ENCODE results near the gene PET100. TPM values are rescaled to one million over a fixed set of nuclear protein-coding genes. Genes with fewer than 3 reads are reported as not detected.

PET100 gene
- total RNA-seq, 1 donor from 2014 or later: 184 TPM

- H3K27ac Mint-ChIP-seq: no peak overlapping the region
- no peaks in the 10 kb centered on the region for H3K4me1 Mint-ChIP-seq (ENCODE audit: low read depth)
- no peaks in the 10 kb centered on the region for H3K36me3 Mint-ChIP-seq (ENCODE audit: insufficient read depth)
- TF ChIP-seq, protein P1, sequence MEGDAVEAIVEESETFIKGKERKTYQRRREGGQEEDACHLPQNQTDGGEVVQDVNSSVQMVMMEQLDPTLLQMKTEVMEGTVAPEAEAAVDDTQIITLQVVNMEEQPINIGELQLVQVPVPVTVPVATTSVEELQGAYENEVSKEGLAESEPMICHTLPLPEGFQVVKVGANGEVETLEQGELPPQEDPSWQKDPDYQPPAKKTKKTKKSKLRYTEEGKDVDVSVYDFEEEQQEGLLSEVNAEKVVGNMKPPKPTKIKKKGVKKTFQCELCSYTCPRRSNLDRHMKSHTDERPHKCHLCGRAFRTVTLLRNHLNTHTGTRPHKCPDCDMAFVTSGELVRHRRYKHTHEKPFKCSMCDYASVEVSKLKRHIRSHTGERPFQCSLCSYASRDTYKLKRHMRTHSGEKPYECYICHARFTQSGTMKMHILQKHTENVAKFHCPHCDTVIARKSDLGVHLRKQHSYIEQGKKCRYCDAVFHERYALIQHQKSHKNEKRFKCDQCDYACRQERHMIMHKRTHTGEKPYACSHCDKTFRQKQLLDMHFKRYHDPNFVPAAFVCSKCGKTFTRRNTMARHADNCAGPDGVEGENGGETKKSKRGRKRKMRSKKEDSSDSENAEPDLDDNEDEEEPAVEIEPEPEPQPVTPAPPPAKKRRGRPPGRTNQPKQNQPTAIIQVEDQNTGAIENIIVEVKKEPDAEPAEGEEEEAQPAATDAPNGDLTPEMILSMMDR (IDR thresholded peaks at IDR 0.05; ENCODE audit: unreplicated experiment): no peak
- DNase-seq (ENCODE audit: low spot score, unreplicated experiment): no peak
- H3K27me3 Mint-ChIP-seq: peaks cover 74% of the 10 kb centered on the region
- no peak overlapping the region for H3K4me3 Mint-ChIP-seq (ENCODE audit: low read depth)
- H3K9me3 Mint-ChIP-seq (ENCODE audit: low read depth): no peaks in the 10 kb centered on the region
Measured at GRCh38 chr19:7674010-7675005, 44.7 kb downstream of the PET100 start.

GRCh38 chr19:7676376-7676775, 46.8 kb downstream of the PET100 start:
- Mint-ChIP-seq H3K4me1 (ENCODE audit: low read depth) (no peaks in the 10 kb centered on the region), H3K27me3 (peaks cover 62% of the 10 kb centered on the region), H3K36me3 (ENCODE audit: insufficient read depth) (no peaks in the 10 kb centered on the region), H3K4me3 (ENCODE audit: low read depth) (no peak overlapping the region), H3K9me3 (ENCODE audit: low read depth) (no peaks in the 10 kb centered on the region), H3K27ac (no peak overlapping the region)
- TF ChIP-seq, protein P1 (IDR thresholded peaks at IDR 0.05; ENCODE audit: unreplicated experiment): no peak
- DNase-seq (ENCODE audit: low spot score, unreplicated experiment): no peak

DNA sequence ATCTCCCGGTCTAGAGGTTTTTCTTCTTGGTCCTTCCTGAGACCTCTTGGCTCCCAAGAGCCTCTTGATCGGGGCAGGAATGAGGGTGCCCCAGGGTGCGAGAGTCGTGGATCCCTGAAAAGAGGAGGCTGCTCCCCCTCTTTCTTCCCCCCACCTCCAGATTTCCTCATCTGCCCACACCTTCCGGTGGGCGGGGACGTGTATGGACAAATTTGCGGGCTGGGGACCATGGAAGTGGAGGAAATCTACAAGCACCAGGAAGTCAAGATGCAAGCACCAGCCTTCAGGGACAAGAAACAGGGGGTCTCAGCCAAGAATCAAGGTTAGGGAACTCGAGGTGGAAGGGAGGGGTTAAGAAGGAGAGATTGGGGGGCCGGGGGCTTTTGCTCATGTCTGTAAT, 47.3 kb downstream of the PET100 start, which contains the start of gene MCEMP1:
MCEMP1 (plus strand) TSS at position 237 of the 400 bp plus-strand sequence; CDS start at position 268, 31 bp downstream.
- Mint-ChIP-seq H3K36me3 (ENCODE audit: insufficient read depth) (no peaks in the 10 kb centered on the region), H3K27ac (no peak within 1 kb of the TSS), H3K4me3 (ENCODE audit: low read depth) (no peak within 1 kb of the TSS), H3K9me3 (ENCODE audit: low read depth) (no peaks in the 10 kb centered on the region), H3K4me1 (ENCODE audit: low read depth) (peaks cover 1% of the 10 kb centered on the region), H3K27me3 (peaks cover 57% of the 10 kb centered on the region)
- TF ChIP-seq, protein P1 (IDR thresholded peaks at IDR 0.05; ENCODE audit: unreplicated experiment): no peak
- DNase-seq (ENCODE audit: low spot score, unreplicated experiment): no peak

DNA sequence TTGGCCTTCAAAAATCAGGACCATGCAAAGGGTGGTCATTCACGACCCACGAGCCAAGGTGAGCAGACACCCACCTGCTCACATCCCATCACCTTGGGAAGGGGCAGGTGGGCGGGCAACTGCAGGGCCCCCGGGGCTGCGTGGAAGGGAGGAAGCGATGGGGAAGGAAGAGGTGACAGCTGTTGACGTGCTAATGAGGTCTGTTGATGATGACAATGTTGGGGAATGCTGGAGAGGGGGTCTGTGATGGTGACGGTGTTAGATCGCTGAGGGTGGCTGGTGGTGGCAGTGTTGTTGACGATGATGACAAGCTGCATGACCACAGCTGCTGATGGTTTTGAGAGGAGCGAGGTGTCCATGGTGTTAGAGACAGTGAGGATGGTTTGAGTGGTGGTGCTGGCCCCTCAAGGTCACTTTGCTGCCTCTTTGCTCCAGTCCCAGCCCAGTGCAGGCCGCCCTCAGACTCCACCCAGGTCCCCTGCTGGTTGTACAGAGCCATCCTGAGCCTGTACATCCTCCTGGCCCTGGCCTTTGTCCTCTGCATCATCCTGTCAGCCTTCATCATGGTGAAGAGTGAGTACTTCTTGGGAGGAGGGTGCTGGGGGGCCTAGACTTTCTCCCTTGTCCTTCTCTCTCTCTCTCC, 48.2 kb downstream of the PET100 start:
- H3K27me3 Mint-ChIP-seq: peaks cover 50% of the 10 kb centered on the region
- H3K4me1 Mint-ChIP-seq (ENCODE audit: low read depth): peaks cover 2% of the 10 kb centered on the region
- no peak overlapping the region for H3K4me3 Mint-ChIP-seq (ENCODE audit: low read depth)

More for the DNA sequence above, 48.2 kb downstream of the PET100 start:
- Mint-ChIP-seq H3K27ac (no peak overlapping the region), H3K9me3 (ENCODE audit: low read depth) (no peaks in the 10 kb centered on the region), H3K36me3 (ENCODE audit: insufficient read depth) (no peaks in the 10 kb centered on the region)
- no peak for DNase-seq (ENCODE audit: low spot score, unreplicated experiment)
- TF ChIP-seq, protein P1 (IDR thresholded peaks at IDR 0.05; ENCODE audit: unreplicated experiment): no peak
